PC-9 (cell line): ENCODE data around the gene SPRED2.

ENCODE experiments used
- EZH2 ChIP-seq: fragments of 200-600 bp; sonication (generic); IDR thresholded peaks from 2 replicates; pipeline ENCODE4 v1.8.0; 2017; ENCODE audit warnings: antibody characterized with exemption, low read depth
- TF ChIP-seq, protein P1 (sequence below): fragments of 200-600 bp; sonication (generic); conservative IDR thresholded peaks from 2 replicates; pipeline ENCODE4 v1.6.1; 2017; ENCODE audit warnings: mixed run types, antibody characterized with exemption, mild to moderate bottlenecking, moderate library complexity

DNA sequence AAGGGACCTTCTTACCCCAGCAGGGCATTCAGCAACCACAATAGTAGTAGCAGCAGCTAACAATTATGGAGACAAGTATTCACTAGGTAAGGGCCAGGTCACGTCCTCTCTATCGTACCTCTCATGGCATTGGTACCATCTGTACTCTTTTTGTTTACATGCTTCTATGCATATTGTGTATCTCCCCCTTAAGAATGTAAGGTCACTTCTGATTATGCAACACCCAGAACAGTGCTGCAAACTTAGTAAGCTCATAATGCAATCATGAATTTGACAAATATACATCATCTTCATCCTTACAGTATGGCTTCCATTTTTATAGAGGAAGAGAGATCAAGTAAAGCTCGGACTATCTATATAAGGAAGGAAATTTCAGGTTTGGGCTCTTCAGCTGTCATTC lies 46.1 kb downstream of the SPRED2 start:
- TF ChIP-seq, protein P1, sequence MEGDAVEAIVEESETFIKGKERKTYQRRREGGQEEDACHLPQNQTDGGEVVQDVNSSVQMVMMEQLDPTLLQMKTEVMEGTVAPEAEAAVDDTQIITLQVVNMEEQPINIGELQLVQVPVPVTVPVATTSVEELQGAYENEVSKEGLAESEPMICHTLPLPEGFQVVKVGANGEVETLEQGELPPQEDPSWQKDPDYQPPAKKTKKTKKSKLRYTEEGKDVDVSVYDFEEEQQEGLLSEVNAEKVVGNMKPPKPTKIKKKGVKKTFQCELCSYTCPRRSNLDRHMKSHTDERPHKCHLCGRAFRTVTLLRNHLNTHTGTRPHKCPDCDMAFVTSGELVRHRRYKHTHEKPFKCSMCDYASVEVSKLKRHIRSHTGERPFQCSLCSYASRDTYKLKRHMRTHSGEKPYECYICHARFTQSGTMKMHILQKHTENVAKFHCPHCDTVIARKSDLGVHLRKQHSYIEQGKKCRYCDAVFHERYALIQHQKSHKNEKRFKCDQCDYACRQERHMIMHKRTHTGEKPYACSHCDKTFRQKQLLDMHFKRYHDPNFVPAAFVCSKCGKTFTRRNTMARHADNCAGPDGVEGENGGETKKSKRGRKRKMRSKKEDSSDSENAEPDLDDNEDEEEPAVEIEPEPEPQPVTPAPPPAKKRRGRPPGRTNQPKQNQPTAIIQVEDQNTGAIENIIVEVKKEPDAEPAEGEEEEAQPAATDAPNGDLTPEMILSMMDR = no peak
- no peak for TF ChIP-seq EZH2
